Psoas muscle (tissue), 8 donors: ENCODE measurements around the gene SHC3. TPM values are rescaled to one million over a fixed set of nuclear protein-coding genes. Genes with fewer than 3 reads are reported as not detected.
A peak's percentile ranks its signal among the peaks of the same experiment; 100 is the strongest.

Experiments
- ATAC-seq, 4 donors: fragments of 200-7000 bp; cut with Tn5 transposase; one replicate each; pipeline ENCODE4 v1.9.1; 2020; ENCODE audit warnings: moderate library complexity in 3 of 4, mild to moderate bottlenecking in 2 of 4
- DNase-seq, 2 donors: peaks; one replicate each; pipeline ENCODE4 v3.0.0-alpha.2; 2020
- H3K27ac ChIP-seq: fragments of 200-600 bp; one replicate; pipeline ENCODE4 v1.8.0; 2022
- H3K27me3 ChIP-seq, 3 donors: fragments of 200-600 bp in 1 of 3; one replicate each; pipeline versions ENCODE4 v1.6.1 to v1.8.0; 2013 to 2022; ENCODE audit warnings: low read length in 2 of 3, mild to moderate bottlenecking in 2 of 3, moderate library complexity in 1 of 3; ENCODE audit not compliant: insufficient read depth in 3 of 3
- H3K36me3 ChIP-seq, 2 donors: fragments of 200-600 bp in 1 of 2; one replicate each; pipeline versions ENCODE4 v1.6.1 to v1.8.0; 2013 to 2022; ENCODE audit warnings: low read depth in 1 of 2, mild to moderate bottlenecking in 1 of 2, moderate library complexity in 1 of 2; ENCODE audit not compliant: insufficient read depth in 1 of 2
- H3K4me1 ChIP-seq: fragments of 200-600 bp; one replicate; pipeline ENCODE4 v1.8.0; 2022
- H3K4me3 ChIP-seq: fragments of 200-600 bp; one replicate; pipeline ENCODE4 v1.8.0; 2022; ENCODE audit warnings: mild to moderate bottlenecking
- H3K9me3 ChIP-seq: fragments of 200-600 bp; one replicate; pipeline ENCODE4 v1.8.0; 2022
- WGBS, 3 donors: extraction: QIAGEN DNeasy Blood & Tissue Kit; methylation state at CpG; one replicate each; pipeline versions ENCODE4 v1.1.6 to v1.1.7; 2013; 5-methylcytosine and 5-hydroxymethylcytosine counted together
- intact Hi-C, 2 donors: fragments of 100-400 bp; cut with DNase I; formaldehyde crosslinking; loops; one replicate each; pipeline versions ENCODE4 v1.11.0 to v1.14.2; 2022
- polyA plus RNA-seq, 3 donors: library from polyadenylated mRNA; stranded (reverse); fragments of 200-250 nt; gene quantifications; one replicate each; pipeline ENCODE4 v1.2.3, GENCODE V29; 2013
- total RNA-seq, 4 donors: library from RNA; stranded (reverse); fragmentation: NEBNext Ultra II Directional in 2 of 4; extraction: Animal tissue kit (Norgen Biotek cat#: 25700) in 2 of 4; gene quantifications; one replicate each; pipeline versions ENCODE4 v1.2.1 to v1.2.4, GENCODE V29; 2021 to 2023
- TF ChIP-seq, protein P1 (sequence below): fragments of 200-600 bp; IDR thresholded peaks from one replicate; pipeline ENCODE4 v1.8.0; 2022; ENCODE audit warnings: antibody characterized with exemption
- donor health status: healthy with polysubstance abuse.
- donor health status: DM: no; HTN: no; CAD: no; lungs with moderate emphysema.
- donor health status: Bipolar disorder and iron deficiency.
- donor health status: healthy.
- donor health status: DM: yes; HTN: yes; CAD: no.
- donor health status: DM: no; HTN: no; CAD: no.
- donor health status: DM: no; HTN: no; CAD: no.
- donor health status: DM: yes; HTN: yes; CAD: no.

The SHC3 gene
- total and polyA plus RNA-seq, 7 donors: 0.04 to 0.71 (median 0.20) TPM

DNA sequence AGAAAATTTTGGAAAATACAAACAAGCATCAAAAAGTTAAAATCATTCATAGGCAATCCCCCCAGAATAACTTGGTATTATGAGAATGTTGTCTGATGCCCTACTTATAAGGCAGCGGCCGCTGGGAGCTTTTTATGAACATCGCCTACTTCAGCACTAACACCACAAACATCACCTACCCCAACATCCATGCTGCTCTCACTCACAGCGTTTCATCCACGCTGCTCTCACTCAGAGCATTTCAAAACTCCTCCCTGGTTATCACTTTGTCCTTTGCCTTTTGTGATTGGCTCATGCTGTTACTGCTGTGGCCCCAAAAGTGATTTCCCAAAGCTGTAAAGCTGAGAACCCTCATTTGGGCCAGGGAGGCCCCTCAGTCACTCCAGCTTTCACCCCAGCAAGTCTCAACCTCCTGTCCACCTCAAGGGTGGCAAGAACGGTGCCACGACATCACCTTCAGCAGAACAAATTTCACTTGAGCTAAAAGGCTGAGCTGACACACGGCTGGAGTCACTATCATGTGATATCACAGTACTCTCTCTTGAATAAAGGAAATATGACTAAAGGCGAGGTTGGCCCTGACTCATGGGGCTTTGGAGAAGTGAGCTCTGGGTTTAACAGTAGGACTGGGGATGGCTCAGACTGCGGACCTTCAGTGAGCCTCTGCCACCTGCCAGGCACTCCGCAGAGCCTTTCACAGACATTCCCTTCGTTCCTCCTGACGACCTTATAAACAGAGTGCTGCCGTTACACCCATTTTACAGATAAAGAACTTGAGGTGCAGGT, 25.2 kb downstream of the SHC3 start:
- H3K27me3 ChIP-seq: peaks cover 0 to 2% (median 0%) of the 10 kb centered on the region in 3 donors
- no peak for ATAC-seq
- H3K27ac ChIP-seq: no peak overlapping the region
- H3K4me3 ChIP-seq: no peak overlapping the region
- intact Hi-C loops: no loop called here
- TF ChIP-seq, protein P1, sequence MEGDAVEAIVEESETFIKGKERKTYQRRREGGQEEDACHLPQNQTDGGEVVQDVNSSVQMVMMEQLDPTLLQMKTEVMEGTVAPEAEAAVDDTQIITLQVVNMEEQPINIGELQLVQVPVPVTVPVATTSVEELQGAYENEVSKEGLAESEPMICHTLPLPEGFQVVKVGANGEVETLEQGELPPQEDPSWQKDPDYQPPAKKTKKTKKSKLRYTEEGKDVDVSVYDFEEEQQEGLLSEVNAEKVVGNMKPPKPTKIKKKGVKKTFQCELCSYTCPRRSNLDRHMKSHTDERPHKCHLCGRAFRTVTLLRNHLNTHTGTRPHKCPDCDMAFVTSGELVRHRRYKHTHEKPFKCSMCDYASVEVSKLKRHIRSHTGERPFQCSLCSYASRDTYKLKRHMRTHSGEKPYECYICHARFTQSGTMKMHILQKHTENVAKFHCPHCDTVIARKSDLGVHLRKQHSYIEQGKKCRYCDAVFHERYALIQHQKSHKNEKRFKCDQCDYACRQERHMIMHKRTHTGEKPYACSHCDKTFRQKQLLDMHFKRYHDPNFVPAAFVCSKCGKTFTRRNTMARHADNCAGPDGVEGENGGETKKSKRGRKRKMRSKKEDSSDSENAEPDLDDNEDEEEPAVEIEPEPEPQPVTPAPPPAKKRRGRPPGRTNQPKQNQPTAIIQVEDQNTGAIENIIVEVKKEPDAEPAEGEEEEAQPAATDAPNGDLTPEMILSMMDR: no peak
- no peaks in the 10 kb centered on the region for H3K36me3 ChIP-seq
- DNase-seq: peak in 1 of 2 donors; percentile 19
- H3K4me1 ChIP-seq: no peaks in the 10 kb centered on the region
- 69% methylated on average over 14 of the region's 14 CpGs for WGBS, 3 donors
- no peaks in the 10 kb centered on the region for H3K9me3 ChIP-seq

DNA sequence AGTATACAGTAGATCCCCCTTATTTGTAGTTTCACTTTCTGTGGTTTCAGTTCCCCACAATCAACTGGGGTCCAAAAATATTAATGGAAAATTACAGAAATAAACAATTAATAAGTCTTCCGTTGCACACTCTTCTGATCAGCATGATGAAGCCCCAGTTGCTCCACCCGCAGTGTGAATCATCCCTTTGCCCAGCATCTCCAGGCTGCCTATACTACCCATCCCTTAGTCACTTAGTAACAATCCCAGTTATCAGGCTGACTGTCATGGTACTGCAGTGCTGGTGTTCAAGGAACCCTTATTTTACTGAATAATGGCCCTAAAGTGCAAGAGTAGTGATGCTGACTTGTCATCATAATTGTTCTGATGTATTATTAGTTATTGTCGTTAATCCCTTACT, 28.9 kb downstream of the SHC3 start:
- TF ChIP-seq, protein P1: no peak
- H3K9me3 ChIP-seq: no peaks in the 10 kb centered on the region
- H3K27ac ChIP-seq: no peak overlapping the region
- ATAC-seq: no peak
- no peaks in the 10 kb centered on the region for H3K36me3 ChIP-seq
- WGBS, 3 donors: 88 to 91% (median 91%) methylated on average over 3 of the region's 3 CpGs
- DNase-seq: no peak
- no peak overlapping the region for H3K4me3 ChIP-seq
- H3K27me3 ChIP-seq: peaks cover 0 to 2% (median 0%) of the 10 kb centered on the region in 3 donors
- intact Hi-C loops: no loop called here
- no peaks in the 10 kb centered on the region for H3K4me1 ChIP-seq

DNA sequence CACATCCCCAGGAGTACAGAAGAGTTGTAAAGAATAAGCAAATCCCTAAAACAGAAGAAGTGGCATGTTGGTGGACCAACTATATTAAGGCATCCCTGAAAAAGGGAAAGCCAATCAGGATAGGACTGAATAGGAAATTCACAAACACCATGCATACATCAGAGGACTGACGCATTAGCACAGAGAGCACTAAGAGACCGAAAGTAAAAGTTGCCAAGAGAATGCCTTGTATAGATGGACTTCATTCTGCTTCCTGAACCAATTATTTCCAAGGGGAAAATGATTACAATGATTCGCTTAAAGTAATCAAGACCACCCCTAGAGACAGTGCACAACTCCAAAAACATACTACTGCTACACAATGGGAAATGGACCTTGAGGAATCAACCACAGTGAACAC, 33.5 kb downstream of the SHC3 start:
- intact Hi-C loops: no loop called here
- WGBS, 3 donors: 78 to 85% (median 84%) methylated on average over 3 of the region's 3 CpGs
- no peaks in the 10 kb centered on the region for H3K36me3 ChIP-seq
- H3K4me3 ChIP-seq: no peak overlapping the region
- no peak overlapping the region for H3K27ac ChIP-seq
- ATAC-seq: no peak
- no peak for DNase-seq
- TF ChIP-seq, protein P1: no peak
- no peaks in the 10 kb centered on the region for H3K9me3 ChIP-seq
- H3K4me1 ChIP-seq: no peaks in the 10 kb centered on the region
- H3K27me3 ChIP-seq: no peaks in the 10 kb centered on the region

DNA sequence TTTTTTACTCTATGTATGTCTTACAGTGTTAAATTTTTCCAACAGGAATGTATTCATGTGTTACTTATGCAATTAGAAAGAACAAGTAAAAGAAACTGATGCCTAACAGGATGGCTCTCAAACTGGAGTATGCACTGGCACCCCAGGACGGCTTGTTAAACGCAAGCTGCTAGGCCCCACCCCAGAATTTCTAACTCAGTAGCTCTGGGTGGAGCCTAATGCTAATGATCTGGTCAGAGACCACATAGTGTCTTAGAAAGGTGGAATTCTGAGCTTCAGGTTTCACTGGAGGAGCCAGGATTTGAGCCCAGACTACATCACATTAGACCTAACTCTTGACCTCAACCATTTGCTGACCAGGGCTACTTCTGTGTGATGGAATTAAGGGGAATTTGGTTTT, 34.4 kb downstream of the SHC3 start:
- no peaks in the 10 kb centered on the region for H3K27me3 ChIP-seq
- no peak overlapping the region for H3K4me3 ChIP-seq
- ATAC-seq (no peak), DNase-seq (no peak)
- H3K36me3 ChIP-seq: no peaks in the 10 kb centered on the region
- TF ChIP-seq, protein P1: no peak
- WGBS, 3 donors: 61 to 77% (median 70%) methylated on average over 2 of the region's 2 CpGs
- H3K9me3 ChIP-seq: no peaks in the 10 kb centered on the region
- no peaks in the 10 kb centered on the region for H3K4me1 ChIP-seq
- no peak overlapping the region for H3K27ac ChIP-seq
- intact Hi-C loops: no loop called here

DNA sequence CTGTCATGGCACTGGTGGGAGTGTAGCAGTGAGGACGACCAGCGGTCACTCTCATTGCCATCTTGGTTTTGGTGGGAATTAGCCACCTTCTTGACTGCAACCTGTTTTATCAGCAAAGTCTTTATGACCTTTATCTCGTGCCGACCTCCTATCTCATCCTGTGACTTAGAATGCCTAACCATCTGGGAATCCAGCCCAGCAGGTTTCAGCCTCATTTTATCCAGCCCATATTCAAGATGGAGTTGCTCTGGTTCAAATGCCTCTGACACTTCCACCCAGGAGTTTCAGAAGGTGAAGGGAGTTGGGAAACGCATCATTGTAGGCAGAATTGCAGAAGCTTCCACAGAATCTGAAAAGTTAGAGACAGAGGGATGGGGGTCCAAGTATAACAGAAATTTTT, 35.4 kb downstream of the SHC3 start:
- Histone ChIP-seq H3K4me3 (no peak overlapping the region), H3K36me3 (no peaks in the 10 kb centered on the region), H3K27me3 (no peaks in the 10 kb centered on the region), H3K27ac (no peak overlapping the region), H3K9me3 (no peaks in the 10 kb centered on the region), H3K4me1 (no peaks in the 10 kb centered on the region)
- no peak for ATAC-seq
- TF ChIP-seq, protein P1: no peak
- intact Hi-C loops: no loop called here
- no peak for DNase-seq
- WGBS, 3 donors: 90 to 95% (median 94%) methylated on average over 5 of the region's 5 CpGs
